Naive thymus-derived CD4-positive, alpha-beta T cell (primary cell): ENCODE measurements around the gene MATN1. TPM values are rescaled to one million over a fixed set of nuclear protein-coding genes. Genes with fewer than 3 reads are reported as not detected.
A peak's percentile ranks its signal among the peaks of the same experiment; 100 is the strongest.

Source experiments
- ATAC-seq: fragments of 150-1000 bp; cut with Tn5 transposase; 2 replicates; pipeline ENCODE4 v1.10.0; 2021; ENCODE audit warnings: mild to moderate bottlenecking, moderate library complexity
- CTCF ChIA-PET: fragments of 350-600 bp; sonication (Branson Sonifier 250); formaldehyde crosslinking; loops from one replicate; lab custom pipeline; 2021; ENCODE audit warnings: antibody characterized with exemption; lab: Charles Lee
- POLR2A ChIA-PET: fragments of 350-600 bp; sonication (Branson Sonifier 250); formaldehyde crosslinking; loops from one replicate; lab custom pipeline; 2021; ENCODE audit warnings: antibody characterized with exemption, inconsistent platforms; lab: Charles Lee
- DNase-seq, 9 donors: peaks; one replicate each; pipeline versions ENCODE4 v3.0.0 to v3.0.0-alpha.2; 2020 to 2022; ENCODE audit warnings: mixed read lengths in 1 of 9
- H3K27ac ChIP-seq: one replicate; pipeline ENCODE4 v1.7.0; 2013; ENCODE audit warnings: mild to moderate bottlenecking, low read depth, low read length, moderate library complexity
- H3K27me3 ChIP-seq, 2 donors: one replicate each; pipeline ENCODE4 v1.7.0; 2013; ENCODE audit warnings: low read length in 2 of 2, mild to moderate bottlenecking in 2 of 2, moderate library complexity in 2 of 2; ENCODE audit not compliant: control insufficient read depth in 2 of 2, insufficient read depth in 2 of 2
- H3K36me3 ChIP-seq, 3 experiments: 1 replicate in 2 of 3; 2 replicates in 1 of 3; pipeline ENCODE4 v1.7.0; 2013; ENCODE audit warnings: low read length in 3 of 3, mild to moderate bottlenecking in 3 of 3, moderate library complexity in 1 of 3; ENCODE audit not compliant: insufficient read depth in 3 of 3, control insufficient read depth in 2 of 3
- H3K4me1 ChIP-seq, 2 donors: one replicate each; pipeline ENCODE4 v1.7.0; 2013; ENCODE audit warnings: low read length in 2 of 2, mild to moderate bottlenecking in 2 of 2, moderate library complexity in 1 of 2; ENCODE audit not compliant: control insufficient read depth in 2 of 2, insufficient read depth in 2 of 2
- H3K4me3 ChIP-seq: 2 replicates; pipeline ENCODE4 v1.7.0; 2013; ENCODE audit warnings: mild to moderate bottlenecking, low read length
- H3K9me3 ChIP-seq, 3 experiments: 1 replicate in 2 of 3; 2 replicates in 1 of 3; pipeline ENCODE4 v1.7.0; 2013; ENCODE audit warnings: low read length in 3 of 3; ENCODE audit not compliant: control insufficient read depth in 2 of 3
- H3K27ac Mint-ChIP-seq, 9 donors: one replicate each; pipeline ENCODE4 v1.8.0; 2020 to 2022; ENCODE audit warnings: mixed read lengths in 9 of 9, mild to moderate bottlenecking in 8 of 9, moderate library complexity in 5 of 9, inconsistent platforms in 2 of 9
- H3K27me3 Mint-ChIP-seq, 5 donors: one replicate each; pipeline ENCODE4 v1.8.0; 2021 to 2022; ENCODE audit warnings: mixed read lengths in 5 of 5, mild to moderate bottlenecking in 1 of 5
- H3K36me3 Mint-ChIP-seq, 5 donors: one replicate each; pipeline ENCODE4 v1.8.0; 2020 to 2022; ENCODE audit warnings: mixed read lengths in 5 of 5, mild to moderate bottlenecking in 3 of 5, inconsistent platforms in 1 of 5
- H3K4me1 Mint-ChIP-seq, 7 donors: one replicate each; pipeline ENCODE4 v1.8.0; 2020 to 2022; ENCODE audit warnings: mixed read lengths in 7 of 7, mild to moderate bottlenecking in 3 of 7, inconsistent platforms in 1 of 7
- H3K4me3 Mint-ChIP-seq, 10 donors: one replicate each; pipeline ENCODE4 v1.8.0; 2020 to 2022; ENCODE audit warnings: mild to moderate bottlenecking in 10 of 10, mixed read lengths in 10 of 10, moderate library complexity in 6 of 10, inconsistent platforms in 2 of 10
- H3K9me3 Mint-ChIP-seq, 11 donors: one replicate each; pipeline ENCODE4 v1.8.0; 2020 to 2022; ENCODE audit warnings: mixed read lengths in 11 of 11, mild to moderate bottlenecking in 4 of 11, inconsistent platforms in 1 of 11, moderate library complexity in 1 of 11
- intact Hi-C, 2 donors: fragments of 100-400 bp; cut with micrococcal nuclease; formaldehyde crosslinking; loops; one replicate each; pipeline ENCODE4 v1.15.1; 2023
- polyA plus RNA-seq, 2 donors: library from polyadenylated mRNA; unstranded; fragments of 300-500 nt; fragmentation: Illumina TruSeq; gene quantifications; one replicate each; pipeline ENCODE4 v1.2.3, GENCODE V29; 2021
- total RNA-seq, 6 experiments: library from RNA in 5 of 6; stranded (reverse) in 5 of 6; gene quantifications; 1 replicate in 5 of 6; 2 replicates in 1 of 6; pipeline ENCODE4 v1.2.3 and lab custom pipeline; 2021 to 2026

MATN1 gene
- total and polyA plus RNA-seq, 7 experiments from 2014 or later, result 0.08 to 3.6 (median 0.22) TPM; not detected in 2

- intact Hi-C loops, result no loop called here
- Histone ChIP-seq H3K36me3 (no peaks in the 10 kb centered on the region), H3K4me1 (peaks cover 0 to 3% of the 10 kb centered on the region in 2 donors), H3K4me3 (no peak overlapping the region), H3K9me3 (peaks cover 0 to 7% (median 0%) of the 10 kb centered on the region in 3 experiments), H3K27ac (no peak overlapping the region), H3K27me3 (peaks cover 0 to 6% of the 10 kb centered on the region in 2 donors)
- no peak for DNase-seq
- Mint-ChIP-seq H3K36me3 (no peaks in the 10 kb centered on the region), H3K27me3 (peaks cover 44 to 54% (median 48%) of the 10 kb centered on the region in 5 donors), H3K9me3 (peaks cover 0 to 12% (median 6%) of the 10 kb centered on the region in 11 donors), H3K4me3 (no peak overlapping the region), H3K4me1 (peaks cover 0 to 9% (median 4%) of the 10 kb centered on the region in 7 donors), H3K27ac (no peak overlapping the region)
- CTCF ChIA-PET, result no interaction called here
- no peak for ATAC-seq
- POLR2A ChIA-PET, result no interaction called here
Measured at GRCh38 chr1:30679201-30679975, 44.0 kb downstream of the MATN1 start.

- no peaks in the 10 kb centered on the region for H3K36me3 ChIP-seq
- intact Hi-C loops, result no loop called here
- ChIA-PET CTCF (interaction anchor here (0.6 kb wide), 1 partner anchor 8 kb away, joined by 3 read pairs; no protein-coding TSS in a partner anchor), POLR2A (no interaction called here)
- no peak for DNase-seq
- Mint-ChIP-seq H3K9me3 (peaks cover 2 to 21% (median 10%) of the 10 kb centered on the region in 11 donors), H3K27me3 (peaks cover 36 to 54% (median 47%) of the 10 kb centered on the region in 5 donors), H3K4me3 (no peak overlapping the region), H3K36me3 (peaks cover 0 to 8% (median 5%) of the 10 kb centered on the region in 5 donors), H3K27ac (no peak overlapping the region), H3K4me1 (no peaks in the 10 kb centered on the region)
- H3K4me3 ChIP-seq, result no peak overlapping the region
- H3K27ac ChIP-seq, result no peak overlapping the region
- H3K9me3 ChIP-seq, result peaks cover 0 to 7% (median 0%) of the 10 kb centered on the region in 3 experiments
- H3K27me3 ChIP-seq, result no peaks in the 10 kb centered on the region
- ATAC-seq, result no peak
- H3K4me1 ChIP-seq, result no peaks in the 10 kb centered on the region
Measured at GRCh38 chr1:30678209-30678608, 45.2 kb downstream of the MATN1 start.

GRCh38 chr1:30677471-30677870 is 45.9 kb downstream of the MATN1 start:
- POLR2A ChIA-PET, result no interaction called here
- no peak overlapping the region for H3K27ac Mint-ChIP-seq
- Histone ChIP-seq H3K4me3 (no peak overlapping the region), H3K36me3 (no peaks in the 10 kb centered on the region), H3K4me1 (no peaks in the 10 kb centered on the region), H3K9me3 (peaks cover 0 to 7% (median 0%) of the 10 kb centered on the region in 3 experiments), H3K27me3 (no peaks in the 10 kb centered on the region), H3K27ac (no peak overlapping the region)
- peaks cover 35 to 52% (median 44%) of the 10 kb centered on the region in 5 donors for H3K27me3 Mint-ChIP-seq
- CTCF ChIA-PET, result no interaction called here
- H3K4me1 Mint-ChIP-seq, result no peaks in the 10 kb centered on the region
- peaks cover 0 to 9% (median 5%) of the 10 kb centered on the region in 5 donors for H3K36me3 Mint-ChIP-seq
- ATAC-seq (no peak), DNase-seq (no peak)
- intact Hi-C loops, result no loop called here
- H3K9me3 Mint-ChIP-seq, result peaks cover 2 to 28% (median 12%) of the 10 kb centered on the region in 11 donors
- peak overlapping the region in 1 of 10 donors; percentile 11 for H3K4me3 Mint-ChIP-seq

- Histone ChIP-seq H3K36me3 (no peaks in the 10 kb centered on the region), H3K4me1 (no peaks in the 10 kb centered on the region), H3K27me3 (no peaks in the 10 kb centered on the region), H3K27ac (no peak overlapping the region), H3K9me3 (peaks cover 0 to 7% (median 0%) of the 10 kb centered on the region in 3 experiments), H3K4me3 (no peak overlapping the region)
- Mint-ChIP-seq H3K4me3 (no peak overlapping the region), H3K36me3 (peaks cover 0 to 10% (median 5%) of the 10 kb centered on the region in 5 donors), H3K4me1 (no peaks in the 10 kb centered on the region), H3K27ac (no peak overlapping the region), H3K27me3 (peaks cover 29 to 43% (median 35%) of the 10 kb centered on the region in 5 donors), H3K9me3 (peaks cover 2 to 31% (median 12%) of the 10 kb centered on the region in 11 donors)
- no peak for DNase-seq
- ChIA-PET POLR2A (no interaction called here), CTCF (no interaction called here)
- no peak for ATAC-seq
- intact Hi-C loops, result no loop called here
Measured at GRCh38 chr1:30675761-30676160, 47.6 kb downstream of the MATN1 start.

- H3K9me3 Mint-ChIP-seq, result peaks cover 2 to 31% (median 12%) of the 10 kb centered on the region in 11 donors
- peaks cover 0 to 10% (median 5%) of the 10 kb centered on the region in 5 donors for H3K36me3 Mint-ChIP-seq
- intact Hi-C loops, result no loop called here
- no peak for ATAC-seq
- no peaks in the 10 kb centered on the region for H3K36me3 ChIP-seq
- CTCF ChIA-PET, result no interaction called here
- no peak overlapping the region for H3K4me3 ChIP-seq
- no peak overlapping the region for H3K4me3 Mint-ChIP-seq
- POLR2A ChIA-PET, result no interaction called here
- no peak overlapping the region for H3K27ac Mint-ChIP-seq
- H3K27me3 Mint-ChIP-seq, result peaks cover 29 to 45% (median 36%) of the 10 kb centered on the region in 5 donors
- peaks cover 0 to 7% (median 0%) of the 10 kb centered on the region in 3 experiments for H3K9me3 ChIP-seq
- H3K27me3 ChIP-seq, result no peaks in the 10 kb centered on the region
- DNase-seq, result no peak
- H3K4me1 ChIP-seq, result no peaks in the 10 kb centered on the region
- no peaks in the 10 kb centered on the region for H3K4me1 Mint-ChIP-seq
- no peak overlapping the region for H3K27ac ChIP-seq
Measured at GRCh38 chr1:30675289-30675688, 48.1 kb downstream of the MATN1 start.

GRCh38 chr1:30673395-30673794 is 50.0 kb downstream of the MATN1 start:
- Mint-ChIP-seq H3K4me3 (no peak overlapping the region), H3K9me3 (peaks cover 2 to 31% (median 10%) of the 10 kb centered on the region in 11 donors), H3K27ac (no peak overlapping the region), H3K27me3 (peaks cover 29 to 43% (median 38%) of the 10 kb centered on the region in 5 donors), H3K36me3 (peaks cover 0 to 10% (median 5%) of the 10 kb centered on the region in 5 donors), H3K4me1 (no peaks in the 10 kb centered on the region)
- no peak overlapping the region for H3K27ac ChIP-seq
- H3K27me3 ChIP-seq, result no peaks in the 10 kb centered on the region
- ATAC-seq (no peak), DNase-seq (no peak)
- ChIA-PET POLR2A (no interaction called here), CTCF (interaction anchor here (0.7 kb wide), 1 partner anchor 321 kb away, joined by 4 read pairs; no protein-coding TSS in a partner anchor)
- no peak overlapping the region for H3K4me3 ChIP-seq
- no peaks in the 10 kb centered on the region for H3K36me3 ChIP-seq
- intact Hi-C loops, result no loop called here
- no peaks in the 10 kb centered on the region for H3K9me3 ChIP-seq
- no peaks in the 10 kb centered on the region for H3K4me1 ChIP-seq
